ENCODE results near the gene NCOA3.
A peak's percentile ranks its signal among the peaks of the same experiment; 100 is the strongest.

Gene NCOA3

GRCh38 chr20:47596003-47596571 is 94.4 kb downstream of the NCOA3 start:
- DNase-seq (ENCODE audit: low read depth, low spot score) = no peak

- DNase-seq (ENCODE audit: low read depth, low spot score) = no peak
Measured at GRCh38 chr20:47597090-47597489, 95.4 kb downstream of the NCOA3 start.

GRCh38 chr20:47598911-47599744 is 97.4 kb downstream of the NCOA3 start:
- DNase-seq (ENCODE audit: low read depth, low spot score) = no peak

GRCh38 chr20:47600967-47601547 is 99.4 kb downstream of the NCOA3 start:
- no peak for DNase-seq (ENCODE audit: low read depth, low spot score)

GRCh38 chr20:47603260-47603659 is 101.6 kb downstream of the NCOA3 start:
- no peak for DNase-seq (ENCODE audit: low read depth, low spot score)

- DNase-seq (ENCODE audit: low read depth, low spot score) = no peak
Measured at GRCh38 chr20:47605673-47606413, 104.2 kb downstream of the NCOA3 start.

- no peak for DNase-seq (ENCODE audit: low read depth, low spot score)
Measured at GRCh38 chr20:47606414-47606982, 104.8 kb downstream of the NCOA3 start.

- no peak for DNase-seq (ENCODE audit: low read depth, low spot score)
Measured at GRCh38 chr20:47606983-47607613, 105.4 kb downstream of the NCOA3 start.

GRCh38 chr20:47609001-47609400 is 107.3 kb downstream of the NCOA3 start:
- no peak for DNase-seq (ENCODE audit: low read depth, low spot score)

GRCh38 chr20:47610247-47610944 is 108.7 kb downstream of the NCOA3 start:
- peak; percentile 53 for DNase-seq (ENCODE audit: low read depth, low spot score)

- DNase-seq (ENCODE audit: low read depth, low spot score) = no peak
Measured at GRCh38 chr20:47610945-47611250, 109.2 kb downstream of the NCOA3 start.

GRCh38 chr20:47611785-47612184 is 110.1 kb downstream of the NCOA3 start:
- no peak for DNase-seq (ENCODE audit: low read depth, low spot score)

GRCh38 chr20:47612670-47613069 is 111.0 kb downstream of the NCOA3 start:
- DNase-seq (ENCODE audit: low read depth, low spot score) = no peak

- DNase-seq (ENCODE audit: low read depth, low spot score) = no peak
Measured at GRCh38 chr20:47614703-47615309, 113.1 kb downstream of the NCOA3 start.

GRCh38 chr20:47618479-47618878 is 116.8 kb downstream of the NCOA3 start:
- no peak for DNase-seq (ENCODE audit: low read depth, low spot score)

- DNase-seq (ENCODE audit: low read depth, low spot score) = no peak
Measured at GRCh38 chr20:47620808-47621805, 119.4 kb downstream of the NCOA3 start.

GRCh38 chr20:47622118-47622665 is 120.5 kb downstream of the NCOA3 start:
- DNase-seq (ENCODE audit: low read depth, low spot score) = no peak

GRCh38 chr20:47623206-47623605 is 121.5 kb downstream of the NCOA3 start:
- DNase-seq (ENCODE audit: low read depth, low spot score) = no peak

- no peak for DNase-seq (ENCODE audit: low read depth, low spot score)
Measured at GRCh38 chr20:47627540-47627939, 125.9 kb downstream of the NCOA3 start.

Measured in activated CD4-positive, CD25-positive, alpha-beta regulatory T cell treated with anti-CD3 and anti-CD28 coated beads, Interleukin-2, amount 50 U/mL, for 16 hours (primary cell).